ENCODE data around the gene MIB1. TPM values are rescaled to one million over a fixed set of nuclear protein-coding genes. Genes with fewer than 3 reads are reported as not detected.

MIB1 gene
- total RNA-seq, 1 donor, result 71.2 TPM

GRCh38 chr18:21808185-21808584 lies 67.6 kb downstream of the MIB1 start:
- no peak for DNase-seq (ENCODE audit: low read depth)
- no peak for TF ChIP-seq CTCF (IDR thresholded peaks at IDR 0.05; ENCODE audit: insufficient read depth, low read depth, low read length)
- no peak overlapping the region for H3K4me3 ChIP-seq (ENCODE audit: low read depth, low read length)

- no peak for TF ChIP-seq CTCF (IDR thresholded peaks at IDR 0.05; ENCODE audit: insufficient read depth, low read depth, low read length)
- no peak overlapping the region for H3K4me3 ChIP-seq (ENCODE audit: low read depth, low read length)
- no peak for DNase-seq (ENCODE audit: low read depth)
Observed at GRCh38 chr18:21809725-21810124, 69.1 kb downstream of the MIB1 start.

- DNase-seq (ENCODE audit: low read depth), result no peak
- H3K4me3 ChIP-seq (ENCODE audit: low read depth, low read length), result no peak overlapping the region
- no peak for TF ChIP-seq CTCF (IDR thresholded peaks at IDR 0.05; ENCODE audit: insufficient read depth, low read depth, low read length)
Observed at GRCh38 chr18:21815101-21815500, 74.5 kb downstream of the MIB1 start.

- TF ChIP-seq CTCF (IDR thresholded peaks at IDR 0.05; ENCODE audit: insufficient read depth, low read depth, low read length), result peak; percentile 68
- no peak overlapping the region for H3K4me3 ChIP-seq (ENCODE audit: low read depth, low read length)
Observed at GRCh38 chr18:21820033-21820810, 79.6 kb downstream of the MIB1 start.

DNA sequence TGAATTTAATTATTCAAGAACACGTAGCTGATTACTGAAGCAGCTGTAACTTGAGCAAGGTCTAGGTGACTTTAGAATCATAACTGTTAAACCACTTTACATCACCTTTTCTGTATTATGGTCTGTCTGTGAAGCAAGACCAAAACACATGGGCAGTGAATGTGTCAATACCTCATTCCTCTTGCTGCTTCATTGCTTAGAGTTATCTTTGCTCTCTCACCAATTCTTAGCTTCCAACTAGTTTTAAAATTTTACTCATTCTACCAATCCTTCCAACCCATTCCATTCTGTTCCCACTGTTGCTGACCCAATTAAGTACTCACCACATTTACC lies 80.2 kb downstream of the MIB1 start:
- H3K4me3 ChIP-seq (ENCODE audit: low read depth, low read length), result no peak overlapping the region
- DNase-seq (ENCODE audit: low read depth), result no peak
- TF ChIP-seq CTCF (IDR thresholded peaks at IDR 0.05; ENCODE audit: insufficient read depth, low read depth, low read length), result no peak

More at GRCh38 chr18:21820033-21820810, 79.6 kb downstream of the MIB1 start:
- peak; percentile 28 for DNase-seq (ENCODE audit: low read depth)

DNA sequence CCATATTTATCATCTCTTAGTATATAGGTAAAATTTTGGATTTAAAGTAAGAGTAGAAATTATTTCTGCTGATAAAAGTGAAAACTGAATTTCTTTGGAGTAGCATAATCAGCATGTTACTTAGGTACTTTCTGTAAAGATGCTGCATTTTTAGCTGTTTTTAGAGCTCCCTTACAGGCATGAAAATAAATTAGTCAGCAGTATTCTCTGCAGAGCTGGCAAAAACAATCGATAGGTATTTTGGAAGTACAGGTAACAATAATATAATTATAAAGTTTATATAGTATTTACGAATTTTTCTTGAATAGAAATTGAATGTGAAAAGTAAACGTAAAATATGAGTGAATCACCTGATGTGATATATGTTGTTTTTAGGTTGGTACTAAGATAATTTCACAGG lies 83.3 kb downstream of the MIB1 start:
- no peak for TF ChIP-seq CTCF (IDR thresholded peaks at IDR 0.05; ENCODE audit: insufficient read depth, low read depth, low read length)
- no peak overlapping the region for H3K4me3 ChIP-seq (ENCODE audit: low read depth, low read length)
- no peak for DNase-seq (ENCODE audit: low read depth)

- DNase-seq (ENCODE audit: low read depth), result peak; percentile 36
- no peak for TF ChIP-seq CTCF (IDR thresholded peaks at IDR 0.05; ENCODE audit: insufficient read depth, low read depth, low read length)
Observed at GRCh38 chr18:21826196-21826595, 85.6 kb downstream of the MIB1 start.

More at GRCh38 chr18:21826196-21826595, 85.6 kb downstream of the MIB1 start:
- no peak overlapping the region for H3K4me3 ChIP-seq (ENCODE audit: low read depth, low read length)
